SU-DHL-6 (cell line): Measurements from ENCODE around the gene AKT3.

Experiments
- H2AFZ ChIP-seq: fragments of 200-600 bp; sonication (generic); 2 replicates; pipeline ENCODE4 v1.6.1; 2014; ENCODE audit warnings: low read depth, mild to moderate bottlenecking, moderate library complexity, mixed read lengths, antibody characterized with exemption, low read length; ENCODE audit not compliant: severe bottlenecking
- H3F3A ChIP-seq: fragments of 200-600 bp; shearing (Covaris generic); 2 replicates; pipeline ENCODE4 v1.6.0; 2016; ENCODE audit warnings: antibody characterized with exemption, mild to moderate bottlenecking; ENCODE audit not compliant: insufficient read depth
- H3K27ac ChIP-seq: fragments of 200-600 bp; sonication (generic); 2 replicates; pipeline ENCODE4 v1.5.1; 2016; ENCODE audit warnings: low read depth, mild to moderate bottlenecking, low read length, moderate library complexity, mixed read lengths
- H3K27me3 ChIP-seq: fragments of 200-600 bp; sonication (generic), shearing (Covaris generic); 2 replicates; pipeline ENCODE4 v1.6.0; 2014; ENCODE audit warnings: mild to moderate bottlenecking, low read length
- H3K36me3 ChIP-seq: fragments of 200-600 bp; sonication (generic); 2 replicates; pipeline ENCODE4 v1.6.1; 2014; ENCODE audit warnings: mild to moderate bottlenecking, low read length, mixed read lengths
- H3K4me2 ChIP-seq: fragments of 300-600, 200-600 bp; shearing (Covaris generic), sonication (generic); 2 replicates; pipeline ENCODE4 v1.6.0; 2014; ENCODE audit warnings: low read length, low read depth, mild to moderate bottlenecking; ENCODE audit not compliant: poor library complexity, severe bottlenecking
- H3K4me3 ChIP-seq: fragments of 200-600 bp; sonication (generic); 2 replicates; pipeline ENCODE4 v1.5.1; 2014; ENCODE audit warnings: antibody characterized with exemption, low read length, mild to moderate bottlenecking, mixed read lengths; ENCODE audit not compliant: insufficient read depth, poor library complexity, severe bottlenecking
- H3K79me2 ChIP-seq: fragments of 200-600 bp; sonication (generic); 2 replicates; pipeline ENCODE4 v1.6.1; 2014; ENCODE audit warnings: mild to moderate bottlenecking, low read length, moderate library complexity; ENCODE audit not compliant: insufficient read depth
- H3K9ac ChIP-seq: fragments of 200-600 bp; sonication (generic); 2 replicates; pipeline ENCODE4 v1.7.0; 2014; ENCODE audit warnings: mild to moderate bottlenecking, low read length
- H3K9me2 ChIP-seq: fragments of 200-600 bp; sonication (generic); replicated peaks from 2 replicates; pipeline ENCODE4 v1.6.1; 2014; ENCODE audit warnings: low read length; ENCODE audit not compliant: insufficient read depth
- H3K9me3 ChIP-seq: fragments of 200-600 bp; sonication (generic); 2 replicates; pipeline ENCODE4 v1.6.1; 2014; ENCODE audit warnings: low read length, mixed read lengths; ENCODE audit not compliant: insufficient read depth
- H4K20me1 ChIP-seq: fragments of 200-600 bp; sonication (generic); 2 replicates; pipeline ENCODE4 v1.6.1; 2014; ENCODE audit warnings: low read depth, mild to moderate bottlenecking, antibody characterized with exemption, low read length, moderate library complexity, mixed read lengths
- EZH2phosphoT487 ChIP-seq: fragments of 200-600 bp; sonication (generic), shearing (Covaris generic); conservative IDR thresholded peaks from 2 replicates; pipeline ENCODE4 v1.6.1; 2018; ENCODE audit warnings: mild to moderate bottlenecking, antibody characterized with exemption, low read length, moderate library complexity, mixed read lengths
- TF ChIP-seq, protein P1 (sequence below): fragments of 200-600 bp; sonication (generic); IDR thresholded peaks from one replicate; pipeline ENCODE4 v1.5.1; 2017; ENCODE audit warnings: antibody characterized with exemption, mild to moderate bottlenecking, low read length, moderate library complexity; ENCODE audit not compliant: insufficient read depth, poor library complexity, severe bottlenecking

AKT3 gene

DNA sequence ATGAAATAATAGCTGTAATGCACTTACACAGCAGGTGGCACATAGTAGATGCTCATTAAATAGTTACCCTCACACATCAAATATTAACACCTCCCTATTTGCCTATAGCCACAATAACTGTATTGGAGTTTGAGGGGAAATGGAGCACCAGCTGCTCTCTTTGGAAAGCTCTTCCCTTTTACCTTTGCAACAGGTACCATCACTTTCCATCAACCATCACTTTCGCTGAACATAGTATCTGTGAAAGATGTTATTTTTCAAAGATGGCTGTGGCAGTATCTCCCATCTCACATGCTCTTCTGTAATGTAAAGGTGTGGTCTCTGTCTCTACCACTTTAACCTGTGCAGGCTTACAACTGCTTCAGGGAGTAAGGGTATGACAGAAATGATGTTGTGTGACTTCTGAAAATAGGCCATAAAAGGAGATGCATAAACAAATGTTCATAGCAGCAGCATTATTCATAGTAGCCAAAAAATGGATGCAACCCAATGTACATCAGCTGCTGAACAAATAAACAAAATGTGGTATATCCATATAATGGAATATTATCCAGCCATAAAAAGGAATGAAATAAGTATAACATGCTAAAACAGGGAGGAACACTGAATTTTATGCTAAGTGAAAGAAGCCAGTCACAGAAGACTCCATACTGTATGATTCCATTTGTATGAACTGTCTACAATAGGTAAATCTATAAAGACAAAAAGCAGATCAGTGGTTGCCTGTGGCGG is 288.3 kb downstream of the AKT3 start:
- Histone ChIP-seq H3K27ac (no peak overlapping the region), H3K9me2 (no peaks in the 10 kb centered on the region), H3K79me2 (no peaks in the 10 kb centered on the region), H3K4me2 (no peak overlapping the region), H2AFZ (no peak overlapping the region), H3K27me3 (no peaks in the 10 kb centered on the region), H3F3A (no peaks in the 10 kb centered on the region), H4K20me1 (no peaks in the 10 kb centered on the region), H3K9me3 (no peaks in the 10 kb centered on the region), H3K4me3 (no peak overlapping the region), H3K36me3 (no peaks in the 10 kb centered on the region), H3K9ac (no peak overlapping the region)
- no peak for TF ChIP-seq EZH2phosphoT487
- TF ChIP-seq, protein P1, sequence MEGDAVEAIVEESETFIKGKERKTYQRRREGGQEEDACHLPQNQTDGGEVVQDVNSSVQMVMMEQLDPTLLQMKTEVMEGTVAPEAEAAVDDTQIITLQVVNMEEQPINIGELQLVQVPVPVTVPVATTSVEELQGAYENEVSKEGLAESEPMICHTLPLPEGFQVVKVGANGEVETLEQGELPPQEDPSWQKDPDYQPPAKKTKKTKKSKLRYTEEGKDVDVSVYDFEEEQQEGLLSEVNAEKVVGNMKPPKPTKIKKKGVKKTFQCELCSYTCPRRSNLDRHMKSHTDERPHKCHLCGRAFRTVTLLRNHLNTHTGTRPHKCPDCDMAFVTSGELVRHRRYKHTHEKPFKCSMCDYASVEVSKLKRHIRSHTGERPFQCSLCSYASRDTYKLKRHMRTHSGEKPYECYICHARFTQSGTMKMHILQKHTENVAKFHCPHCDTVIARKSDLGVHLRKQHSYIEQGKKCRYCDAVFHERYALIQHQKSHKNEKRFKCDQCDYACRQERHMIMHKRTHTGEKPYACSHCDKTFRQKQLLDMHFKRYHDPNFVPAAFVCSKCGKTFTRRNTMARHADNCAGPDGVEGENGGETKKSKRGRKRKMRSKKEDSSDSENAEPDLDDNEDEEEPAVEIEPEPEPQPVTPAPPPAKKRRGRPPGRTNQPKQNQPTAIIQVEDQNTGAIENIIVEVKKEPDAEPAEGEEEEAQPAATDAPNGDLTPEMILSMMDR, result no peak

DNA sequence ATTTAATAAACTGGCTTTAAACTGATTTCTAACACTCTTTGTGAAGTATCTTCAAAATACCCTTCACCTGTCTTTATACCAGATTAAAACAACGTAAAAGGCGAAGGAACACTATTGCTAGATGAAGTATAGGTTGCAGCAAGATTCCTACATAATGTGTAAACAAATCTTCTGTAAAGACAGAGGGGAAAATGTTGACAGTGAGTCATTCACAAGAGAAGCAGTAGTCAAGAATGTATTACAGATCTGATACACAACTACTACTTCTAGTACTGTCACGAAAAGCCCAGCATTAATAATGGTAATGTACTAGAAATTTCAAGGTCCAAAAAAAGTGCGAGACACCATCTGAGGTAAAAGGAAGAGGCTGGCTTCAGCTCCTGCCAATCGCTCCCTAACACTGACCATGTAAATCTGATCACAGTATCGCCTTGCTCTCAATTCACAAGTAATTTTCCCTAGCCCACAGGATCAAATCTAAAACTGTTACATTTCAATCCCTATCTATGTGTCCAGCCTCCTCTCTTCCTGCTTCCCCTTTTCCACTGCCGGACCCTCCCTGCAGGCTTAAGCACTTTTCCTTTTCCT is 290.4 kb downstream of the AKT3 start:
- no peaks in the 10 kb centered on the region for H3K9me3 ChIP-seq
- H3K9me2 ChIP-seq, result no peaks in the 10 kb centered on the region
- no peak overlapping the region for H3K9ac ChIP-seq
- no peaks in the 10 kb centered on the region for H3K36me3 ChIP-seq
- no peaks in the 10 kb centered on the region for H3K79me2 ChIP-seq
- TF ChIP-seq, protein P1, result no peak
- no peak for TF ChIP-seq EZH2phosphoT487
- no peaks in the 10 kb centered on the region for H3K27me3 ChIP-seq
- H3F3A ChIP-seq, result no peaks in the 10 kb centered on the region
- no peak overlapping the region for H3K4me2 ChIP-seq
- no peak overlapping the region for H3K27ac ChIP-seq
- H4K20me1 ChIP-seq, result no peaks in the 10 kb centered on the region
- H3K4me3 ChIP-seq, result no peak overlapping the region
- H2AFZ ChIP-seq, result no peak overlapping the region

DNA sequence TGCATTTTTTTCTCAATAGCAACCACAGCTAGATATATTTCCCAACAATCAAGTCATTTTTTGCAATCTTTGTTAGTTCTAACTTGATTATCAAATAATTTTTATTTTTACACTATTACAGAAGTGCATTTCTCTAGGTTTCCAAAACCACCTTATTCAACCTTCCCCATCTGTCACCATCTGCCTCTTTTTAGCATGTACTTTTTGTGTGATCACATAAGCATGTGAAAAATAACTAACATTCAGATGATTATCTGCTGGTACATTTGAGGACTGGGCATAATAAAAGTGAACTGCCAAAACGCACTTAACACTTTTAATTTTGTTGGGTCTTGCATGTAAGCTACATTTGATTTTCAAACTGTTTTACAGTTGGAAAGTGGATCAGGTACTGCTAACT is 291.5 kb downstream of the AKT3 start:
- Histone ChIP-seq H3K9me3 (no peaks in the 10 kb centered on the region), H3K9ac (no peak overlapping the region), H3K79me2 (no peaks in the 10 kb centered on the region), H3K4me2 (no peak overlapping the region), H3K4me3 (no peak overlapping the region), H2AFZ (no peak overlapping the region), H3K27me3 (no peaks in the 10 kb centered on the region), H3K36me3 (no peaks in the 10 kb centered on the region), H3F3A (no peaks in the 10 kb centered on the region), H4K20me1 (no peaks in the 10 kb centered on the region), H3K9me2 (no peaks in the 10 kb centered on the region), H3K27ac (no peak overlapping the region)
- no peak for TF ChIP-seq EZH2phosphoT487
- TF ChIP-seq, protein P1, result no peak
